ENCODE measurements around the gene SLC28A2.
"Not testable (repeated sequence)": the region's sequence is repeated elsewhere in the genome, so short reads cannot be mapped to it uniquely, and the experiment has no call there.

SLC28A2 gene

DNA sequence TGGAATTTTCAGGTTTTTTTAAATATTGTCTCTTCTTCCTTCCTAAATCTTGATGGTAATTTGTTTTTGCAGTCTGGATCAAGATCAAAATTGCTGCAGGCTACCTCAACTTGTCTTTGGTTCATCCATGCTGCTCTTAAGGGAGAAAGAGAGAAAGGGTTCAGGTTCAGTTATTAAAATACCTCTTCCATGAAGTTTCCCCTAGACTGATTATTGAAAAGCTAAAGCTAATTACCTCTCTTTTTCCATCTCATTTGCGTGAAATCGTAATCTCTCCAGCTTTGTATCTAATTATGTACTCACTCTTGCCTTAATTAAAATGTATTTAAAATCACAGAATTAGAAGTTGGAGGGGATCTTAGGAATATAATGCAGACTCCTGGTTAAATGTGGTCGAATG is 52.7 kb downstream of the SLC28A2 start:
- no peak for DNase-seq (ENCODE audit: low read depth)
- TF ChIP-seq, protein P1, sequence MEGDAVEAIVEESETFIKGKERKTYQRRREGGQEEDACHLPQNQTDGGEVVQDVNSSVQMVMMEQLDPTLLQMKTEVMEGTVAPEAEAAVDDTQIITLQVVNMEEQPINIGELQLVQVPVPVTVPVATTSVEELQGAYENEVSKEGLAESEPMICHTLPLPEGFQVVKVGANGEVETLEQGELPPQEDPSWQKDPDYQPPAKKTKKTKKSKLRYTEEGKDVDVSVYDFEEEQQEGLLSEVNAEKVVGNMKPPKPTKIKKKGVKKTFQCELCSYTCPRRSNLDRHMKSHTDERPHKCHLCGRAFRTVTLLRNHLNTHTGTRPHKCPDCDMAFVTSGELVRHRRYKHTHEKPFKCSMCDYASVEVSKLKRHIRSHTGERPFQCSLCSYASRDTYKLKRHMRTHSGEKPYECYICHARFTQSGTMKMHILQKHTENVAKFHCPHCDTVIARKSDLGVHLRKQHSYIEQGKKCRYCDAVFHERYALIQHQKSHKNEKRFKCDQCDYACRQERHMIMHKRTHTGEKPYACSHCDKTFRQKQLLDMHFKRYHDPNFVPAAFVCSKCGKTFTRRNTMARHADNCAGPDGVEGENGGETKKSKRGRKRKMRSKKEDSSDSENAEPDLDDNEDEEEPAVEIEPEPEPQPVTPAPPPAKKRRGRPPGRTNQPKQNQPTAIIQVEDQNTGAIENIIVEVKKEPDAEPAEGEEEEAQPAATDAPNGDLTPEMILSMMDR (IDR thresholded peaks at IDR 0.05; ENCODE audit: control insufficient read depth, extremely low read depth, insufficient read depth) = no peak
- no peak overlapping the region for H3K4me3 ChIP-seq (ENCODE audit: low read depth, low read length)

DNA sequence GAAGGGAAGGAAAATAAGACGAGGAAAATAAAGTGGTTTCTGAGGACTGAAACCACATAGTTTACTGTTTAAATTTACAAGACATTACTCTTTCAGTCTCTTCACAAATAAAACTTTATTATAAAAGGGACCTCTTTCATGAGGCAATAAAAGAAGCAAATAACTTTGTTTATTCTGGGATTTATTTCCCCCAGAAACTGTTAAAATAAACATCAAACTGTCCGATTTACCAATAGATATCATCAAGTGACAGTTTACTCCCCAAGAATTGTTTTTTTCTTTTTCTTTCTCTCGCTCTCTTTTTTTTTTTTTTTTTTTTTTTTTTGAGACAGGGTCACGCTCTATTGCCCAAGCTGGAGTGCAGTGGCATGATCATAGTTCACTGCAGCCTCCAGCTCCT is 54.1 kb downstream of the SLC28A2 start:
- peak; percentile 23 for DNase-seq (ENCODE audit: low read depth)
- TF ChIP-seq, protein P1 (IDR thresholded peaks at IDR 0.05; ENCODE audit: control insufficient read depth, extremely low read depth, insufficient read depth) = no peak
- no peak overlapping the region for H3K4me3 ChIP-seq (ENCODE audit: low read depth, low read length)

DNA sequence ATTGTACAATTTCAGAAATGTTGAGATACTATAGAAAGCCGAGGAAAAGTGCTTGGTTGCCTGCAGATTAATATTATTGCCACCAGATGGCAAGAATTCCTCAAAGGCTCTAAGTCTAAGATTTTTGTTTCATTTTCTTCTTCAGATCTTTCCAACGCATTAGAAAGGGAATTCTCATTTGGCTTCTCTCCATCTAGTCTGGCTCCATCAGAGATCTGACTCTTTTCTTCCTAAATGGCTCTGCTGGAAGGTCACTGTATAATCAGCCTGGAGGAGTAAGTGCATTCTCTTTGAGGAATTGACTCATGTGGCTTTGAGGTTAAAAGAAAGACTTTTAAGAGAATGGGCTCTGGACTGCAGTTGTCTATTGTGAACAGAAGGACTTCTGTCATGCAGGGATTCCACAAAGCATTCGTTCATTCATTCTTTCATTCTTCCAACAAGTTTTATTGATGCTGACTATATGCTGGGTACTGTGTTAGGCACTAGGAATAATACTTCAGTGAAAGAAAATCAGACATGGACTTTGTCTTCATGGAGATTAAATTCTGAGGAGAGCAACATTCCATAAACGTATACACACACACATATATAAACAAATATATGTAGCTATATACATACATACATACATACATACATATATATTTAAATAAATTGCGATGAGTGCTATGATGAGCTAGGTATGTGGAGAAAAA is 55.3 kb downstream of the SLC28A2 start:
- peak overlapping the region; percentile 8; the same call in 1 of the 2 replicates for H3K4me3 ChIP-seq (ENCODE audit: low read depth, low read length)
- DNase-seq (ENCODE audit: low read depth) = peak; percentile 45
- TF ChIP-seq, protein P1 (IDR thresholded peaks at IDR 0.05; ENCODE audit: control insufficient read depth, extremely low read depth, insufficient read depth) = peak; percentile 60

DNA sequence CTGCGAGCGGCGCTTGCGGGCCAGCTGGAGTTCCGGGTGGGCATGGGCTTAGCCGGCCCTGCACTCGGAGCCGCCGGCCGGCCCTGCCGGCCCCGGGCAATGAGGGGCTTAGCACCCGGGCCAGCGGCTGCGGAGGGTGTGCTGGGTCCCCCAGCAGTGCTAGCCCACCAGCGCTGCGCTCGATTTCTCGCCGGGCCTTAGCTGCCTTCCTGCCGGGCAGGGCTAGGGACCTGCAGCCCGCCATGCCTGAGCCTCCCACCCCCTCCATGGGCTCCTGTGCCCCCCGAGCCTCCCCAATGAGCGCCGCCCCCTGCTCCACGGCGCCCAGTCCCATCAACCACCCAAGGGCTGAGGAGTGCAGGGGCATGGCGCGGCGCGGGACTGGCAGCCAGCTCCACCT is 62.1 kb downstream of the SLC28A2 start:
- not testable (repeated sequence) for DNase-seq (ENCODE audit: low read depth); H3K4me3 ChIP-seq (ENCODE audit: low read depth, low read length)

DNA sequence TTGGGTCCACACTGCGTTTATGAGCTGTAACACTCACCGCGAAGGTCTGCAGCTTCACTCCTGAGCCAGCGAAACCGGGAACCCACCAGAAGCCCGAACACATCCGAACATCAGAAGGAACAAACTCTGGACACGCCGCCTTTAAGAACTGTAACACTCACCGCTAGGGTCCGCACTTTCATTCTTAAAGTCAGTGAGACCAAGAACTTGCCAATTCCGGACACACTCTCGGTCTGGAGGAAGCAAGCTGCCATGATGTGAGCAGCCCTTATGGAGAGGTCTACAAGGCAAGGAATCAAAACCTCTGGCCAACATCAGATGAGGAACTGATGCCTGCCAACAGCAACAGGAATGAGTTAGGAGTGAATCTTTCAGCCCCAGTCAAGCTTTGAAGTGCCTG is 62.9 kb downstream of the SLC28A2 start:
- TF ChIP-seq, protein P1 (IDR thresholded peaks at IDR 0.05; ENCODE audit: control insufficient read depth, extremely low read depth, insufficient read depth) = no peak
- no peak overlapping the region for H3K4me3 ChIP-seq (ENCODE audit: low read depth, low read length)
- no peak for DNase-seq (ENCODE audit: low read depth)

DNA sequence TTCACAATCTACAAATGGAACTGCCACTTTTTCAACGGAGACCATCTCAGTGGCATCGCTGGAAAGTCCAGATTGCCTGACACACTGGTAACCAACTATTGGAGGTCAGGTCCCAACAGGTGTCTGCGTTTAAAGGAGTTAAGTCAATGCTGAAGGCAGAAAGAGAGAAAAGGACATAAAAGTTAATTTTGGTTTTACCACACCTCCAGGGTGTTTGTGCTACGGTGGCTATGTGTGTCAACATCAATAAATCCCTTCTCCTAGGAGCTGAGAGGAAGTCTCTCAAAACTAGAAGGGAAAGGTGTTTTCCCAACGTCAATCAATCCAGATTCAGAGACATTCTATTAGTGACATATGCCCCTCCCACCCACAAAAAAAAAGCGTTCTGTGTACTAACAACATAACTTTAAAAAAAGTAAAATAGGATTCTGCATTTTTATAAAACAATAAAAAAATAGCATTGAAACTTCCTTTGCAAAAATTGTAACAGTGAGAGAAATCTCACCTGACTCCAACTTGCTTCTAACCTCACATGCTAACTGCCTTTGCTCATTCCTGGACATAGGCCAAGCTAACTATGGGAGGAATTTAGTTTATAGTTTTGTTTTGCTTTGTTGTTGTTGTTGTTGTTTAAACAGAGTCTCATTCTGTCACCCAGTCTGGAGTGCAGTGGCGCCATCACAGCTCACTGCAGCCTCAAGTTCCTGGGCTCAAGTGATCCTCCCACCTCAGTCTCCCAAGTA is 67.6 kb downstream of the SLC28A2 start:
- TF ChIP-seq, protein P1 (IDR thresholded peaks at IDR 0.05; ENCODE audit: control insufficient read depth, extremely low read depth, insufficient read depth) = no peak
- no peak overlapping the region for H3K4me3 ChIP-seq (ENCODE audit: low read depth, low read length)

DNA sequence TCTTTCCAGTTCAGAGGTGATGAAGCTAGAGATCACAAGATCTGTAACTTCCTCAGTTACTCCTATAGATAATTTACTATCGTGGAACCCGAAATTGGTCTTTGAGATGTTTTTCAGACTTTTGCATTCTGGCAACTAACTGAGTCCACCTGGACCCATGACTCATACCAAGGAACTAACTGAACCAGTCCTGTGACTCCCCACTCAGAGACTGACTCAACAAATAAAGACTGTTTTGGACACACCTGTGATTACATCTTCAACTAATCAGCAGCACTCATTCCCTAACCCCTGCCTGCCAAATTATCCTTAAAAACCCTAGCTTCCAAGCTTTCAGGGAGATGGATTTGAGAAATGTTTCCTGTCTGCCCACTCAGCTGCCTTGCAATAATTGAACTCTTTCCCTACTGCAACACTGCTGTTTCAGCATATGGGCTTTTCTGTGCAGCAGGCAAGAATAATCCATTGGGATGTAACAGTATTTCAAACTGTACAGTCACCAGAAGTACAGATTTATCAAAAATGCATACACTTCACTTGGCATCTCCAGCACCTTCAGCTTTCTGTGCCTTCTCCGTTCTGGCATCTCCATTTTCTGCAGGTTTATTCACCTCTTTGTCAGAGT is 68.7 kb downstream of the SLC28A2 start:
- no peak overlapping the region for H3K4me3 ChIP-seq (ENCODE audit: low read depth, low read length)
- TF ChIP-seq, protein P1 (IDR thresholded peaks at IDR 0.05; ENCODE audit: control insufficient read depth, extremely low read depth, insufficient read depth) = no peak
- peak; percentile 30 for DNase-seq (ENCODE audit: low read depth)

More for the DNA sequence above, 67.6 kb downstream of the SLC28A2 start:
- no peak for DNase-seq (ENCODE audit: low read depth)
